Stomach (tissue), 4 donors: ENCODE results near the gene ANAPC2.

Source experiments
- CTCF ChIP-seq, 7 experiments: fragments of 450-650 bp in 4 of 7; fragments of 200-600 bp in 3 of 7; sonication (generic) in 3 of 7; IDR thresholded peaks; one replicate each; pipeline ENCODE4 v1.5.1; 2016 to 2019; ENCODE audit warnings: antibody characterized with exemption in 7 of 7, control low read depth in 2 of 7, mild to moderate bottlenecking in 1 of 7
- EP300 ChIP-seq: sonication (generic); formaldehyde crosslinking; IDR thresholded peaks from one replicate; pipeline ENCODE4 v1.6.1; 2017; ENCODE audit warnings: antibody characterized with exemption
- POLR2A ChIP-seq, 4 donors: fragments of 450-650 bp; IDR thresholded peaks; one replicate each; pipeline ENCODE4 v1.6.1; 2016; ENCODE audit warnings: antibody characterized with exemption in 4 of 4, control low read depth in 2 of 4, mild to moderate bottlenecking in 1 of 4, moderate library complexity in 1 of 4
- POLR2AphosphoS5 ChIP-seq, 3 donors: sonication (generic); formaldehyde crosslinking; IDR thresholded peaks; one replicate each; pipeline ENCODE4 v1.6.1; 2016; ENCODE audit warnings: antibody characterized with exemption in 3 of 3

GRCh38 chr9:137138722-137139467 lies 49.5 kb downstream of the ANAPC2 start, which contains the start of gene GRIN1:
- TF ChIP-seq CTCF (IDR thresholded peaks at IDR 0.05) (no peak), POLR2A (IDR thresholded peaks at IDR 0.05) (no peak), EP300 (no peak), POLR2AphosphoS5 (IDR thresholded peaks at IDR 0.05) (no peak)
